ENCODE data around the gene SLU7.

The SLU7 gene

DNA sequence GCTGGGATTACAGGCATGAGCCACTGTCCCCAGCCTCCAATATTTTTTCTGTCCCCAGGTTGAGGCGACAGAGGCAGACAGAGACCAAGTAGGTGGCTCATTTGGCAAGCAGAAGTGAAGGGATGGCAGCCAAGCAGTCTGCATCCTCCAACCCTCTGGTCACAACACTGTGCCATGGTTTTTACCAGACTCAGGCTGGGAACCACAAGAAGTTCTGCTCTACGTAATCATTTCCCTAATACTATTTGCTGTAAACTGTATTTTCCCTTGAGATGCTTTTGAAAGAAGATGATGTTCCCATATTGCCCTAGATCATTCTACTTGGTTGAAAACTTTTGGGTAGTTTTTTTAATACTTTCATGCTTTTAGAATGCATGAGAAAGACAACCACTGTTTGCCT is 43.3 kb upstream of the SLU7 start:
- H3K79me2 ChIP-seq (ENCODE audit: insufficient read depth, low read depth): 0 out of 2 replicates have a peak, but pooled peaks cover 5% of the 10 kb centered on the region
- H3K4me1 ChIP-seq (ENCODE audit: low read depth, poor library complexity, severe bottlenecking): peaks cover 21% of the 10 kb centered on the region
- H3K27ac ChIP-seq: no peak overlapping the region
- TF ChIP-seq, protein P1, sequence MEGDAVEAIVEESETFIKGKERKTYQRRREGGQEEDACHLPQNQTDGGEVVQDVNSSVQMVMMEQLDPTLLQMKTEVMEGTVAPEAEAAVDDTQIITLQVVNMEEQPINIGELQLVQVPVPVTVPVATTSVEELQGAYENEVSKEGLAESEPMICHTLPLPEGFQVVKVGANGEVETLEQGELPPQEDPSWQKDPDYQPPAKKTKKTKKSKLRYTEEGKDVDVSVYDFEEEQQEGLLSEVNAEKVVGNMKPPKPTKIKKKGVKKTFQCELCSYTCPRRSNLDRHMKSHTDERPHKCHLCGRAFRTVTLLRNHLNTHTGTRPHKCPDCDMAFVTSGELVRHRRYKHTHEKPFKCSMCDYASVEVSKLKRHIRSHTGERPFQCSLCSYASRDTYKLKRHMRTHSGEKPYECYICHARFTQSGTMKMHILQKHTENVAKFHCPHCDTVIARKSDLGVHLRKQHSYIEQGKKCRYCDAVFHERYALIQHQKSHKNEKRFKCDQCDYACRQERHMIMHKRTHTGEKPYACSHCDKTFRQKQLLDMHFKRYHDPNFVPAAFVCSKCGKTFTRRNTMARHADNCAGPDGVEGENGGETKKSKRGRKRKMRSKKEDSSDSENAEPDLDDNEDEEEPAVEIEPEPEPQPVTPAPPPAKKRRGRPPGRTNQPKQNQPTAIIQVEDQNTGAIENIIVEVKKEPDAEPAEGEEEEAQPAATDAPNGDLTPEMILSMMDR (conservative IDR thresholded peaks at IDR 0.05; ENCODE audit: low read depth, low read length): no peak
- no peak overlapping the region for H3K4me2 ChIP-seq
- H3K36me3 ChIP-seq (ENCODE audit: insufficient read depth): no peaks in the 10 kb centered on the region
- no peak overlapping the region for H3K4me3 ChIP-seq (IDR thresholded peaks at IDR 0.05; ENCODE audit: insufficient read depth, low read depth, low read length)
- no peak overlapping the region for H2AFZ ChIP-seq (ENCODE audit: low read depth)
- H4K20me1 ChIP-seq (ENCODE audit: insufficient read depth): no peaks in the 10 kb centered on the region
- H3K9ac ChIP-seq: no peak overlapping the region
- no peaks in the 10 kb centered on the region for H3K27me3 ChIP-seq (ENCODE audit: insufficient read depth, low read depth)

- H3K4me2 ChIP-seq: no peak overlapping the region
- no peak overlapping the region for H3K9ac ChIP-seq
- H3K27me3 ChIP-seq (ENCODE audit: insufficient read depth, low read depth): no peaks in the 10 kb centered on the region
- H3K4me1 ChIP-seq (ENCODE audit: low read depth, poor library complexity, severe bottlenecking): peaks cover 13% of the 10 kb centered on the region
- TF ChIP-seq, protein P1 (conservative IDR thresholded peaks at IDR 0.05; ENCODE audit: low read depth, low read length): no peak
- no peak overlapping the region for H3K4me3 ChIP-seq (IDR thresholded peaks at IDR 0.05; ENCODE audit: insufficient read depth, low read depth, low read length)
- H4K20me1 ChIP-seq (ENCODE audit: insufficient read depth): no peaks in the 10 kb centered on the region
- no peak overlapping the region for H3K27ac ChIP-seq
- no peaks in the 10 kb centered on the region for H3K79me2 ChIP-seq (ENCODE audit: insufficient read depth, low read depth)
- no peak overlapping the region for H2AFZ ChIP-seq (ENCODE audit: low read depth)
- H3K36me3 ChIP-seq (ENCODE audit: insufficient read depth): no peaks in the 10 kb centered on the region
These were observed 42.5 kb upstream of the SLU7 start for GRCh38 chr5:160461378-160461777.

DNA sequence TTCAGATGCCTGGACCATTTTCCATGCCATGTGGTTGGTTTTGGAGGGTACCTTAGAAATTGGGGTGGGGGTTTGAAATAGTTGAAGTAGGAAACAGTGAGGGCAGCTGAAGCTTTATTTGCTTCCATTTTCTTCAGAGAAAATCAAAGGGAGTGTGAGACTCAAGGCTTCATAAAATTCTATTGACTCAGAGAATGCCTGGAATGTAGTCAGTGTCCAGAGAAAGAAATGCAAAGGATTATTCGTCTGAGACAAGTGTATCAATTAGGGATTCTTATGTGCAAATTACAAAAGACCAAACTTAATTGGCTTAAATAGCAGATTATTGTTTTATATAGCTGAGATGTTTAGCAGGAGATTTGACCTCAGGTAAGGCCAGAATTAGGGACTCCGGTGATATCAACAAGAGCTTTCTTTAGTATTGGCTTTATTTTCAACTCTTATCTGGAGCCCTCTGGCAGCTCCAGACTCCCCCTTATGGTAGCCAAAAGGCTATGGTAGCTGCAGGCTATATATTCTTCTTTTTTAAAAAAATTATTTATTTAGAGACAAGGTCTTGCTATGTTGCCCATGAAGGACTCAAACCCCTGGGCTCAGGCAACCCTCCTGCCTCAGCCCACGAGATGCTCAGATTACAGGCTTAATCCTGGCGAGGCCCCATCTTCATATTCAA is 41.6 kb upstream of the SLU7 start:
- H3K27ac ChIP-seq: no peak overlapping the region
- H3K4me3 ChIP-seq (IDR thresholded peaks at IDR 0.05; ENCODE audit: insufficient read depth, low read depth, low read length): no peak overlapping the region
- H4K20me1 ChIP-seq (ENCODE audit: insufficient read depth): no peaks in the 10 kb centered on the region
- no peak overlapping the region for H3K9ac ChIP-seq
- no peaks in the 10 kb centered on the region for H3K36me3 ChIP-seq (ENCODE audit: insufficient read depth)
- H3K4me2 ChIP-seq: no peak overlapping the region
- TF ChIP-seq, protein P1 (conservative IDR thresholded peaks at IDR 0.05; ENCODE audit: low read depth, low read length): no peak
- peaks cover 7% of the 10 kb centered on the region for H3K4me1 ChIP-seq (ENCODE audit: low read depth, poor library complexity, severe bottlenecking)
- no peaks in the 10 kb centered on the region for H3K27me3 ChIP-seq (ENCODE audit: insufficient read depth, low read depth)
- H2AFZ ChIP-seq (ENCODE audit: low read depth): no peak overlapping the region
- H3K79me2 ChIP-seq (ENCODE audit: insufficient read depth, low read depth): no peaks in the 10 kb centered on the region

- Histone ChIP-seq H3K4me1 (ENCODE audit: low read depth, poor library complexity, severe bottlenecking) (peaks cover 7% of the 10 kb centered on the region), H2AFZ (ENCODE audit: low read depth) (no peak overlapping the region), H3K27ac (no peak overlapping the region), H4K20me1 (ENCODE audit: insufficient read depth) (no peaks in the 10 kb centered on the region), H3K9ac (no peak overlapping the region), H3K4me3 (IDR thresholded peaks at IDR 0.05; ENCODE audit: insufficient read depth, low read depth, low read length) (no peak overlapping the region), H3K36me3 (ENCODE audit: insufficient read depth) (no peaks in the 10 kb centered on the region), H3K27me3 (ENCODE audit: insufficient read depth, low read depth) (no peaks in the 10 kb centered on the region), H3K79me2 (ENCODE audit: insufficient read depth, low read depth) (no peaks in the 10 kb centered on the region), H3K4me2 (no peak overlapping the region)
- TF ChIP-seq, protein P1 (conservative IDR thresholded peaks at IDR 0.05; ENCODE audit: low read depth, low read length): no peak
These were observed 40.2 kb upstream of the SLU7 start for GRCh38 chr5:160458806-160459800.

Measured in KMS-11 (cell line).